HG02970 (cell line): Measurements from ENCODE around the gene CELSR1.
"Not testable (repeated sequence)": the region's sequence is repeated elsewhere in the genome, so short reads cannot be mapped to it uniquely, and the experiment has no call there.

Experiments used
- ATAC-seq: cut with Tn5 transposase; IDR thresholded peaks from one replicate; pipeline ENCODE4 v1.9.1; 2021; ENCODE audit warnings: mild to moderate bottlenecking, moderate library complexity, moderate number of reproducible peaks; ENCODE audit not compliant: unreplicated experiment, low FRiP score

The CELSR1 gene

DNA sequence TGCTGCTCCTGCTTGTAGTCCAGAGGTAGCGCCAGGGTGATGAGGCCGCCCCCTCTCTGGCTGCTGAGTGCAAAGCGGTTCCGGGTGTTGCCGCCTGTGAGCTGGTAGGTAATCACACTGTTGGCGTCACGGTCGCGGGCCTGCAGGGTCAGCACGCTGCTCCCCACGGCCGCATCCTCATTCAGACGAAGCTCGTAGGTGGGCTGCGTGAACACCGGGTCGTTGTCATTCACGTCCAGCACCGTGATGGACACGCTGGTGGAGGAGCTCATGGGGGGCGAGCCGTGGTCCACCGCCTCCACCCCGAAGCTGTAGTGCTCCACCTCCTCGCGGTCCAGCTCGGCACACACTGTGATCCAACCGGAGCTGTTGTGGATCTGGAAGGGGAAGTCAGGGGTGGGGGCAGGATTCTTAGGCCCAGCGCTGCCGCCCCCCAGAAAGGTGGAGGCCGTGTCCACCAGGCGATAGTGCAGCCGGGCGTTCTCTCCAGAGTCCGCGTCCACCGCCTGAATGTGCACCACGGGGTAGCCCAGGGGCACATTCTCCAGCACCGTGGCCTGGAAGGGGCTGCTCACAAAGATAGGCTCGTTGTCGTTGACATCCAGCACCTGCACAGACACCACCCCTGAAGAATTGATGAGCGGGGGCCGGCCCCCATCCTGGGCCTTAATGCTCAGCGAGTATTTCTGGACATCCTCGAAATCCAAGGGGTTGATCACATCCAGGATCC lies 2.4 kb downstream of the CELSR1 start:
- no peak for ATAC-seq

DNA sequence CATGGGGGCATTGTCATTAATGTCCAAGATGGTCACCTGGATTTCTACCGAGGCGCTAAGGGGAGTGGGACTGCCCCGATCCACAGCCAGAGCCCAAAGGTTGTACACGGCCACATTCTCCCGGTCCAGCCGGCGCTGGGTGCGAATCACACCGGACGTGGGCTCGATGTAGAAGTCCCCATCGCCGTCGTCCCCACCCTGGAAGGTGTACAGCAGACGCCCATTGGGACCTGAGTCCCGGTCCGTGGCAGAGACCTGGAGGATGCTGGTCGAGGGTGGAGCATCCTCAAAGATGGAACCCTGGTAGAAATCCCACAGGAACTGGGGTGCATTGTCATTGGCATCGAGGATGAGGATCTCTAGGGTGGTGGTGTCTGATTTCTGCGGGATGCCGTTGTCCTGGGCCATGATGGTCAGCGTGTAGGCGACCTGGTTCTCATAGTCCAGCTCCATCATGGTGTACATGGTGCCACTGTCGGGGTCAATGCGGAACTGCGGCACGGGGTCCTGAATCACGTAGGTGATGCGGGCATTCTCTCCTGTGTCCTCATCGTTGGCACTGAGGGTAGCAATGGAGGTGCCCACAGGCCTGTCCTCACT lies 3.1 kb downstream of the CELSR1 start:
- no peak for ATAC-seq

DNA sequence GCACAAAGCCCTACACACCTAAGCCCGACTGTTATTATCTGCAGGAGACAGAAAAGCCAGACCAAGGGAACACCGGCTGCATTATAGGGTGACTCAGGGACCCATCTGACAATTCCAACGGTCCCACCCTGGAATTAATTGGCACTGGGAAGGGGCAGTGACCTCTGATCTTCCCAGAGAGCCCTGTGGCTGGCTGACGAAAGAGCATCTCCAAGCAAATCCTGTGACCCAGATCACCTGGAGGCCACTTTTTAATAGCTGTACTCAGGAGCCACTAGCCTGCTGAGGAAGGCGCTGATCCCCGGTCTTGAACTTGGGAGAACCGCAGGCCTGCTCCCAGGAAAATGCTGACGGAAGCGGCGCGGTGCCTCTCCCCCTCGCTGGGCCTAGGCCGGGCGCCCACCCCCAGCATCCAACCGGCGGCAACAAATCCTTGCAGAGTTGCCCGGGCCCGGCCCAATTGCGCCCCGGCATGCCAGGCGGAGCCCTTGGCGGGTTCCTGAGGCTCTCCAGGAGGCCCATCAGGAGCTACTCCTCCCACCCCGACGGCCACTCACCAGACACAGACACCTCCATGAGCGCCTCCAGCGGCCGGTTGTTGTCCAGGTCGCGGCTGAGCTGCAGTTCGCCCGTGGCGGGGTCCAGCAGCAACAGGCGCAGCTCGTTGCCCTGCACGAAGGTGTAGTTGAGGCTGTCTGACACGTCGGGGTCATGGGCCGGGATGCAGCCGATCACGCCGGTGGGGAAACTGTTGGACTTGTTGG lies 4.2 kb downstream of the CELSR1 start:
- no peak for ATAC-seq

DNA sequence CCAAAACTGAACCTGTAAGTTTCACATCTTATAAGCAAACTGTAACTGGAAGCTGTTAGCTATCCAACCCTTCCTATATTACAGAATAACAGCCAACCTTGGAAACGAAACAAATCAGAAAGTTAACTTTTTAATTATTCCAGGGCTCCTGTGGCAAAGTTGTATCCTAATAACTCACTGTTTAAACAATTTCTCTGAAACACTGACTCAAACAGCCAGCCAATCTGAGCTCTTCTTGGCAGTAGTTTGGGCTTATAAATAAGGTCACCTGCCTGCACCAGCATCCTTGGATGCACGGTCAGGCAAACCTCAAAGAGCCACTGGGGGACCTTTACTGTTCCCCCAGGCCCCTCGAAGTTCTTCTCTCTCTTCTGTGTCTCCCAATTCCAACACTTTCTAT lies 5.0 kb downstream of the CELSR1 start:
- ATAC-seq = no peak

DNA sequence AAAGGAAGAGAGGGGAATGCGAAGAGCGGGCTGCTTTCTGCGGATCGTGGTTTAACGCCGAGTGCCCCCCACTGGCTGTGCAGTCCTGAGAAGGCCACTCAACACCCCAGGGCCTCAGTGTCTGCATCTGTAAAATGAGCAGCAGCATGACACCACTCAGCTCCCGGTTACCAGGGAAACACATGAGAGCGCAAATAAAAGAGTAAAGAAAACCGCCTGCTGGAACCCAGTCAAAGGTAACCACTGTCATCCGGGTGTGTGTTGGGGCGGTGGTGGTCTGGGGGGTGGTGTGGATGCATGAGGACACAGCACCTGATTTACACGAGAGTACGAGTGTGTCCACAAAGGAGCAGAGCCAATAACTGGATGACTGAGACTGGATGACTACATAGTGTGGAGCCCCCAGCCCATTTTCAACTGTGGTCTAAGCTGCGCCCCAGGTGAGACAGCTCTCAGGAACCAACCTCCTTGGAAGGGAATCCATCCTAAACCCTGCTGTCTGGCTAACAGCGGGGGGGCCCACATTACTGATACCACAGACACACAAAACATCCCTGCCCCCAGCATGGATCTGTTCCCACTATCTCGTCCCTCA lies 5.7 kb downstream of the CELSR1 start:
- no peak for ATAC-seq

DNA sequence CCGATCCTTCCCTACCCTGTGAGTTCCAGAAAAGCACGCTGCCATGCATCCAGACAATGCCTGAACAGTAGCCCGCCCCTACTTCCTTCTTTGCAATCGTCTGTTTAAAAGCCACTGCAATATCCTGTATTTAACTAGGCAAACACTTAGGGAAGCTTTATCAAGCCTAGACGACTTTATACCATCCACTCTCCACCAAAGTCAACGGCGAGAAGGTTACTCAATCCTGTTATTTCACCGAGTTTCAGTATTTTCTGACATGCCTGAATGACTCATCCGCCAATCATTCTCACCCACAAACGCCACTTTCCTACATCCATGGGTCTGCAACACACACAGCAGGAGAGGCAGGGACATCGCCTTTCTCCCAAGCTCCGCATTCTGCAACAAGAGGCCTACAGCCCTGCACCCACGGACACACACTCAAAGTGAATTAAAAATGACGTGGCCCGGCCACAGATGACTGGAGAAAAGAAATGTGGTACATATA lies 9.3 kb downstream of the CELSR1 start:
- ATAC-seq = no peak

DNA sequence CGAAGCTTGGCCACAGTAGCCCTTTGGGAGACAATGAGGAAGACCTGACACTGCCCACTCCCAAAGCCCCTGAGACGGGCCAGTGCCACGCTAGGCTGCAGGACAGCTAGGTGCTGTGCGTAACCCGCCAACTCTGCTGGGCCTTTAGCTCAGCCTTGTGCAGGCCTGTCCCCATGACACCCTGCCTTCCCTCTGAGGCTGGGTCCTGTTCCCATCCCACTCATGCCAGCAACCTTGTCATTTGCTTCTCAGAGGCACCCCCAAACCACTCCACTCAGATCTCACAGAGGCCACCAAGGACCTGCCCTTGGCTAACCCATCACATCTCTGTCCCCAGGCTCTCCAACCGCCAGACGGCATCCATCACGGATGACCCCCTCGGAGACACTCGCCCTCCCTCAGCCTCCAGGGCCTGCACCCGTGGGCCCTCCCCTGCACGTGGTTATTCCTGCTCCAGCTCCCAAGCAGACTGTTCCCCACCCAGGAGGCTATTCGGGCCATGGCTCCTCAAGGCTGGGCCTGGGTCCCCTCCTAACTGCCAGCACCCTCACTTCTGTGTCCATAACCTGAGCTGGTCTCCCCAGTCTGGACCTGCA lies 11.1 kb downstream of the CELSR1 start:
- no peak for ATAC-seq

DNA sequence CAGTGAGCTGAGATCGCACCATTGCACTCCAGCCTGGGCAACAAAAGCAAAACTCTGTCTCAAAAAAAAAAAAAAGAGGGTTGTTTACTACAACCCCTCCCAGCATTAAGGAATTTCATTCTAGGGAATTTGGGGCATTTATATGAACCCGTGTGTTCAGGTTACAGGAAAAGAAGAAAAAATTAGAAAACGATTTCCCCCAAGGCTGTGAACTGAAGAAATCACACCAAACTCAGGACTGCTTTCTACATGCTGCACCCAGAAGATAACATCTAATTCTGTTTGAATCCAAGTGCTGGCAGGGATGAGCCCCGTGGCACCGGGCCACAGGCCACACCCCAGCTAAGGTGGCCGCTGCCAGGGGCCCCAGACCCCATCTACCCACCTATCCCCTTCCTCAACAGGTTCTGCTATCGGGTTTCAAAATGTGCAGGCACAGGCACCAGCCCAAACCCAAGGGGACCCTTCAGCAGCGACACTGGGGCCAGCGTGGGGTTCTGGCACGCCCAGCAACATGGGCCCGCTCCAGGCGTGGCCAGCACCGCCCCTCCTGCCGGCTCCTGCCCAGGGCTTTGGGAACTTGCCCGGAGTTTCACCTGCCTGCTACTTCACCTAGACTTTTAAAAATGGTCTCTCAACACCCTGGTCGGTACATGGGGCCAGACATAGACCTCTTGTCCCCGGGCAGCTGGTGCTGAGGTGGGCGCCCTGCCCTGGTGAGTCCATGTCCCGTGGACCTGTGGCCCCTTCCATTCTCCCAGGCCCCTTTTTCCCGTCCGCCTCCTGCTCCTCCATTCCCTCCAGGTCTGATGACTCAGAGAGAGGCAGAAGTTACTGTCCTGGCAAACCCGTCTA lies 11.8 kb downstream of the CELSR1 start:
- no peak for ATAC-seq

DNA sequence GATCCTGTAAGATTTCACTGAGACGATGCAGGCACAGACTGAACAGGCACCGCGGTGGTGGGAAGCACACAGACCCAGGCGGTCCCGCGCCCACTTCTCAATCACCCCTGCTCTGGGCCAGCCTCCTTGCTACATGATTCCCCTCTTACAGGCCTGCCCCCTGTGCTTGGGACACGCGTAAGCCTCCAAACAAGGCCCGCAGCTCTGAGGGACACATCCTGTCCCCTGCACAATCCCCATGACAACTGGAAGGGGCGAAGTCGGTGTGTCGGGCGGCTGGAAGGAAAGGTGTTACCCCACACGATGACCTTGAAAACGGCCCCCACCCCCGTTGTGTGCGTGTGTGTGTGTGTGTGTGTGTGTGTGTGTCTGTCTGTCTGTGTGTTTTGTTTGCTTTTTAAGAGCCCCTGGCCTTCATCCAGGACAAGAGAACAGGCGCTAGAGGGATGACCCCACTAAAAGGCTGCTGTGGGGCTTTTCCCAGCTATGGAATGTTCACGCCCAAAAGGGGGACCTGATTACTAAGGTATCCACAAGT lies 13.1 kb downstream of the CELSR1 start:
- no peak for ATAC-seq

DNA sequence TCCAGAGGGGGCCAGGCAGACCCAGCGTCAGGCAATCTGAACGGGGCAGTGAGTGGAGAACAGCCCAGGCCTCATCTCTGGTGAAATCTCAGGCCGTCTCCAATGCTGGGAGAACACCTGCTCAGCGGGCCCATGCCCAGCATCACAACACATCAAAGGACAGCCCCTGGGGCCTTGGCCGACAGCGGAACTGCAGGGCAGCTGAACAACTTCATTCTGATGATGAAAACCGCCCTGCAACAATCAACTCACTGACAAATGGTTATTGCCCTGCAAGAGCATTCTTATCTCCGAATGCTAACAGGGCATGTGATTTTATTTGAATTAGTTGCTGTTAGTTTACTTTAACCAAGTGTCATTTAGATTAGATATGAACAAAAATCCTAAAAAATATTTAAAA lies 14.6 kb downstream of the CELSR1 start:
- ATAC-seq = no peak

DNA sequence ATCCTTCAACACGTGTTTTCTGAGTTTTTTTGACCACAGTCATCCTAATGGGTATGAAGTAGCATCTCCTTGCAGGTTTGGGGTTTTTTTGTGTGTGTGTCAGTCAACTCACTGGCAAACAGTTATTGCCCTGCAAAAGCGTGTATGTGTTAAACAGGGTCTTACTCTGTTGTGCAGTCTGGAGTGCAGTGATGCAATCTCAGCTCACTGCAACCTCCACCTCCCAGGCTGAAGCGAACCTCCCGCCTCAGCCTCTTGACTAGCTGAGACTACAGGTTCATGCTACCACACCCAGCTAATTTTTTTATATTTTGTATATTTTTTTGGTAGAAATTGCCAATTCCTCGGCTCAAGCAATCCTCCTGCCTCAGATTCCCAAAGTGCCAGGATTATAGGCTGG lies 15.4 kb downstream of the CELSR1 start:
- ATAC-seq = no peak

DNA sequence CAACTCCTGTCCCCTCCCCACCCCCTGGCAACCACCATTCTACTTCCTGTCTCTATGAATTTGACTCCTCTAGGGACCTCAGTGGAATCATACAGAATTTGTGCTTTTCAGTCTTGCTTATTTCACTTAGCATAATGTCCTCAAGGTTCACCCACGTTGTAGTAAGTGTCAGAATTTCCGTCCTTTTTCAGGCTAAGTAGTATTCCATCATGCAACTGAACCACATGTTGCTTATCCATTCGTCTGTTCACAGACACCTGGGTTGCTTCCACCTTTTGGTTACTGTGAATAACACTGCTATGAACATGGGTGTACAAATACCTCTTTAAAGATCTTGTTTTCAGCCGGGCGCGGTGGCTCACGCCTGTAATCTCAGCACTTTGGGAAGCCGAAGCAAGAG lies 16.5 kb downstream of the CELSR1 start:
- no peak for ATAC-seq

DNA sequence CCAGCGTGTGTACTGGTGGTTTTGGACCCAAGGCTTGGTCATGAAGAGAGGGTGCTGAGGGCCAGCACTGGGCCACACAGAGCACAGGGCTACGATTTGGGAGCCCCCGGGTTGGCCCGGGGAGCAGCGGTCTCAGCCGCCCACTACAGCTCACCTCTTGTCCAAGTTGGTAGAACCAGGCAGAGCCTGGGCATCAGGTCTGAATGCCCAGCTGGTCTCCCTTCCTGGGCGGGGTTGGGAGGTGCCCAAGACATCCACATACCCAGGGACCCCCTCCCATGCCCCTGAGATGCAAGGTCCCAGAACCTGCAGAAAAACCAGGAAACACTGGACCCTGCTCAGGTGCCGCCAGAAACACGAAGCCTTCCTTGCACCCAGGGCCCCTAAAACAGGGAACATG lies 18.0 kb downstream of the CELSR1 start:
- ATAC-seq = no peak

DNA sequence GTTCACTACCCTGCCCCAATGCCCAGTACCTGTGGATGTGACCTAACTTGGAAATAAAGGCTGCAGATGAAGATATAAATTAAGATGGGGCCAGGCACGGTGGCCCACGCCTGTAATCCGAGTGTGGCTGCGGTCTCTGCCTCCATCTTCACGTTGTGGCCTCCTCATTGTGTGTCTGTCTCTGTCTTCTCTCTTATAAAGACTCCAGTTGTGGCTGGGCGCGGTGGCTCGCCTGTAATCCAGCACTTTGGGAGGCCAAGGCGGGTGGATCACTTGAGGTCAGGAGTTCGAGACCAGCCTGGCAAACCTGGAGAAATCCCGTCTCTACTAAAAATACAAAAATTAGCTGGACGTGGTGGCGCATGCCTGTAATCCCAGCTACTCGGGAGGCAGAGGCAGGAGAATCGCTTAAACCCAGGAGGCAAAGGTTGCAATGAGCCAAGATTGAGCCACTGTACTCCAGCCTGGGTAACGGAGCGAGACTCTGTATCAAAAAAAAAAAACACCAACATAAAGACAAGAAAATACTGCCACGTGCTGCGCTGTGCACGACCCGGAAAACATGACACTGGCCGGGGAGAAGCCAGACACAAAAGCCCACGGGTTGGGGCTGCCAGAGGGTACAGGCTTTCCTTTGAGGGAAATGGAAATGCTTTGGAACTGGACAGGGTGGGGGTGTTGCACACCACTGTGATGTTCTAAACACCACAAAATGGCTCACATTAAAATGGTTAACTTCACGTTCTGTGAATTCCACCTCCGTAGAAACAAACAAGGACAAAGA lies 18.7 kb downstream of the CELSR1 start:
- no peak for ATAC-seq

DNA sequence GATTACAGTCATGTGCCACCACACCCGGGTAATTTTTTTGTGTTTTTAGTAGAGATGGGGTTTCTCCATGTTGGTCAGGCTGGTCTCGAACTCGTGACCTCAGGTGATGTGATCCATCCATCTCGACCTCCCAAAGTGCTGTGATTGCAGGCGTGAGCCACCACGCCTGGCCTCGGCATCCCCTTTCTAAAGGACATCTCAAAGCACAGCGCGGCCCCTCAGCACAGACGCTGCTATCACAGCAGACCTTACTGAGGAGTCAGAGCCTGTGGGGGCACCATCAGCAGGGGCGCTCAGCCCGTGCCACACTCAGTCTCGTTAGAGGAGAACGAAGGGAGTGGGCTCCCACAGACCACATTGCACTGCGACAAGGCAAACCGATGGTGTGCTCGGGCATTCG lies 19.4 kb downstream of the CELSR1 start:
- no peak for ATAC-seq

DNA sequence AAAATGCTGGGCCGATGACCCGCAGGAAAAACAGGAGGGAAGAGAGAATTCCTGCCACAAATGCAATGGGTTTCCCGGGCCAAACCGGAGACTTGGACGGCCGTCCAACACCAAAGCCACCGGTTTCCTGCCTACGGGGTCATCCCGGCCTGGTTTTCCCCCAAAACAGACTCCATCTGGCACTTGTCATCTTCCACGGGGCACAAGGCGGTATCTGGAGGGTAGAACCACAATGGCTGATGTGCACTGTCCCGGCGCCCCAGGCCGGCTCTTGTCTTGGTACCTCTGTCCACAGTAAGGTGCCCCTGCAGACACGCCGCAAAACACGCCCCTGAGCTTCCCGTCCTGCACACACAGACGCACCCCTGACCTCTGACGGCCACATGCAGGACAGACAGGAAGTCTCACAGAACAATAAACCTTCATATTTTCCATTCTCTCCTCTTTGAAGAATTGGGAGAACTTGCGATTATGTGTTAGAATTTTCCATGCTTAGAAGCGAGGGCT lies 20.1 kb downstream of the CELSR1 start:
- ATAC-seq = no peak

DNA sequence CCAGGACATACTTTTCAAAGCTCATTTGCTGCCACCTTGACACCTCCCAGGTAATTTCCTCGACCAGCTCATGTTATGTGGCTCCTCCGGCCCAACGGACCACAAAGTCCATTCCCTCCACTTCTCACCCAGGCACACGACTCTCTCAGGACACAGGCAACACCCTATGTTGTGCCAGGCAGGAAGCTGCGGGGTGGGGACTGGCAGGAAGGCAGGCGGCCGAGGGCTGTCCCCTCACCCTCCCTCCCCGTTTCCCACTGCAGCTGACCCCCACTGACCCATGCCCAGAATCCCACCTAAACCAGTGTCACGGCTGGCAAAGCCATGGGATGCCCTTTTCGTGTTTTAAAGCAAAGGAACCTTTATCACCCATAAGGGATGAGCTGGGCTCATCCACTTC lies 20.8 kb downstream of the CELSR1 start:
- no peak for ATAC-seq

DNA sequence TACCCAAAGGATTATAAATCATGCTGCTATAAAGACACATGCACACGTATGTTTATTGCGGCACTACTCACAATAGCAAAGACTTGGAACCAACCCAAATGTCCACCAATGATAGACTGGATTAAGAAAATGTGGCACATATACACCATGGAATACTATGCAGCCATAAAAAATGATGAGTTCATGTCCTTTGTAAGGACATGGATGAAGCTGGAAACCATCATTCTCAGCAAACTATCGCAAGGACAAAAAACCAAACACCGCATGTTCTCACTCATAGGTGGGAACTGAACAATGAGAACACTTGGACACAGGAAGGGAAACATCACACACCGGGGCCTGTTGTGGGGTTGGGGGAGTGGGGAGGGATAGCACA lies 21.3 kb downstream of the CELSR1 start:
- ATAC-seq = not testable (repeated sequence)
